Ecto neural progenitor cell (in vitro differentiated cells): ENCODE measurements around the gene HIGD2A.
"Not testable (repeated sequence)": the region's sequence is repeated elsewhere in the genome, so short reads cannot be mapped to it uniquely, and the experiment has no call there.

Experiments used
- DNase-seq: peaks from one replicate; pipeline ENCODE4 v3.0.0-alpha.2; 2018; ENCODE audit warnings: low spot score

HIGD2A gene

GRCh38 chr5:176394881-176395675, 6.5 kb downstream of the HIGD2A start:
- DNase-seq = no peak

- DNase-seq = no peak
These were observed 7.8 kb downstream of the HIGD2A start for GRCh38 chr5:176396330-176396729.

- no peak for DNase-seq
These were observed 9.3 kb downstream of the HIGD2A start for GRCh38 chr5:176397736-176398420.

- no peak for DNase-seq
These were observed 12.0 kb downstream of the HIGD2A start for GRCh38 chr5:176400382-176401156.

GRCh38 chr5:176401281-176402205, 13.0 kb downstream of the HIGD2A start:
- DNase-seq = no peak

- DNase-seq = no peak
These were observed 17.3 kb downstream of the HIGD2A start for GRCh38 chr5:176405656-176406435.

- no peak for DNase-seq
These were observed 18.0 kb downstream of the HIGD2A start for GRCh38 chr5:176406436-176407052.

- no peak for DNase-seq
These were observed 19.1 kb downstream of the HIGD2A start for GRCh38 chr5:176407456-176408251.

- not testable (repeated sequence) for DNase-seq
These were observed 19.7 kb downstream of the HIGD2A start for GRCh38 chr5:176408252-176408573.

- no peak for DNase-seq
These were observed 20.0 kb downstream of the HIGD2A start for GRCh38 chr5:176408590-176408989.

GRCh38 chr5:176409765-176410164, 21.2 kb downstream of the HIGD2A start:
- no peak for DNase-seq

GRCh38 chr5:176410486-176411180, 22.1 kb downstream of the HIGD2A start:
- no peak for DNase-seq

- DNase-seq = no peak
These were observed 24.1 kb downstream of the HIGD2A start for GRCh38 chr5:176412517-176413254.

- no peak for DNase-seq
These were observed 24.7 kb downstream of the HIGD2A start for GRCh38 chr5:176413255-176413565.

GRCh38 chr5:176413709-176414191, 25.2 kb downstream of the HIGD2A start:
- no peak for DNase-seq

GRCh38 chr5:176414704-176415103, 26.2 kb downstream of the HIGD2A start:
- DNase-seq = no peak

- no peak for DNase-seq
These were observed 26.8 kb downstream of the HIGD2A start for GRCh38 chr5:176415240-176415951.
